GF-D8 (cell line): Measurements from ENCODE around the gene DNAH8.

Experiments used
- DNase-seq: peaks from one replicate; lab custom pipeline; 2025; lab: John Stamatoyannopoulos, UW

DNAH8 gene

DNA sequence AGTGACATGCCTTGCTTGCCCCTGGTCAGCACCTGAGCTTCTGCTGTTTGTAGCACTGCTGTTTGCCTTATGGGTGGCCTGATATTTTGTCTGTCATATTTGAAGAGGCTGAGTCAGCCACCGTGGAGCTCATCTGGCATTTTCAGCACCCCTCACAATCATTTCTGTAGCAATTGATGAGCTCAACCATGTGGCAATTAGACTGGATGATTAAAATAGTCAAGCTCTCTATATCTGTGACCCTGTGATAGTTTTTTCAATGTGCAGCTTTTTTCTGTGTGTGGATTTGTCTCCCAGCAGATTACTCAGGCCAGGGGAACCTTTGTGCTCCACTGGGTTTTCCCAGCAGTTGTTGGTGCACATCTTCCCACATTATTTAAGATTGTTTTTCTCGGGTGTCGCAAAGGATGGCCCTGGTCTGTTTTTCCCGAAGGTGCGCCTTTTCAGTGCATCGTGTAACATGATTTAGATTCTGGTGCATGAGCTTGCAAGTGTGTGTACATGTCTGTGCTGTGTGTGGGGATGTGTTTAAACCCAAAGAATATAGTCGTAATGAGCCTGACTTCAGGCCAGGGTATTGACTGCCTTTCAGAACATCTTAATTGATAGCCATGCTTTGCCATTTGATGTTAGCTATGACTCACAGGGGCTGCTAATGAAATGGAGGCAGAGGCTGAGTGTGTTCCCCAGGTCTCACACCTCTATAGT lies 301.9 kb downstream of the DNAH8 start:
- DNase-seq: no peak

DNA sequence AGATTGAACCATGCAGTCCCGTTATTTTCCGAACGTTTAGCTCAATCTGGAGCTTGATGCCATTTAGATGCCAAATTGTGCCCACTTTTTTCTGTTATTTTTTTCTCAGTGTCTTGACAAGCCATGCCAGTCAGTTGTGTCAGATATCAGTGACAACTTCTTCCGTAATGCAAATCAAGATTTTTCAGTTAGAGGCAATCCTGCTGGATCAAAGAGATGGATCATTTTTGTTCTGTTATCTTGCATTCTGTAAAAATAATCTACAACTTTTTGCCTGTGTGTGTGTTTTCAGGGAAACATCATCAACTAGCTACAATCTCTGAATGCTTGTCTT lies 302.4 kb downstream of the DNAH8 start:
- no peak for DNase-seq

DNA sequence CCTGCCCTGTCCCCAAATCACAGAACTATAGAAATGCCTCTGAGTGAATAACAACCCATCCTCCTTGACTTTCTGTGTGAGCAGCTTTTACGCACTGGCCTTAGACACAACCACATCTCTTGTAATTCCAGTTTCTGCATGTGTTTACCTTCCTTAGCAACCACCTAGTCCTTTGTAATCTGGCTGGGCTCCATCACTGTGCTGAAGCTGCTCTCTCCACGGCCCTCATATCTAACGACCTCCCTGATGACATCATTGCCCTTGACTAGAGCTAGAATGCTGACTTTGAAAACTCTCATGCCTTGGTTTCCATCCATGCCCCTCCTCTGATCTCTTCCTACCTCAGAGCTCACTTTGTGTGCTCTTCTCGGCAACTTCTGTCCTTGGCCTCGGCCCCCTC lies 303.0 kb downstream of the DNAH8 start:
- DNase-seq: no peak

DNA sequence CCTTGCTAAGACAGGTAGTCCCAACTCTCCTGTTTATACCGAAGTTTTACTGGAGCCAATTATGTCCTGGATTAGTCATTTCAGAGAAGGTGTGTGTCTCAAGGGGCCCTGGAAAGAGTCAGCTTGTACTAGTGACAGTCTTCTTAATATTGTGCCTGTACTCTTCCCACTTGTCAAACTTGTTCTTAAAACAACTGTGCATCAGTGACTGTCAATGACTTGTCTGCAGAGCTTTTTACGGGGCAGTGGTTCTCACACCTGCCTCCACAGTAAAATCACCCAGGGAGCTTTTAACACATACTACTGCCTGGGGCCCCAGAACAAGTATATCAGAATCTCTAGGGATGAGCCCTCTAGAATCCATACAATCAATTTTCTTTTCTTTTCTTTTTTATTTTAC lies 305.0 kb downstream of the DNAH8 start:
- DNase-seq: no peak

DNA sequence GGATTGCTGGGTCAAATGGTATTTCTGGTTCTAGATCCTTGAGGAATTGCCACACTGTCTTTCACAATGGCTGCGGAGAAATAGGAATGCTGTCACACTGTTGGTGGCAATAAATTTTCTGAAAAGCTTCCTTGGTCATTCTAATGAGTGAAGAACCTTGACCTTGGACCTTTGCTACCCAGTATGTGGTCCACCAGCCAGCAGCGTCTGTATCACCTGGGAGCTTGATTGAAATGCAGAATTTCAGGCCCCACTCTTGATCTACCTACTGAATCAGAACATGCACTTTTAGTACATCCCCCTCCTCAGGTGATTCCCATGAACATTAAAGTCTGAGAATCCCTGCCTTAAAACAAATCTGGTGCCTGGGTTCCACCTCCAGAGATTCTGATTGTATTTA lies 305.9 kb downstream of the DNAH8 start:
- no peak for DNase-seq

DNA sequence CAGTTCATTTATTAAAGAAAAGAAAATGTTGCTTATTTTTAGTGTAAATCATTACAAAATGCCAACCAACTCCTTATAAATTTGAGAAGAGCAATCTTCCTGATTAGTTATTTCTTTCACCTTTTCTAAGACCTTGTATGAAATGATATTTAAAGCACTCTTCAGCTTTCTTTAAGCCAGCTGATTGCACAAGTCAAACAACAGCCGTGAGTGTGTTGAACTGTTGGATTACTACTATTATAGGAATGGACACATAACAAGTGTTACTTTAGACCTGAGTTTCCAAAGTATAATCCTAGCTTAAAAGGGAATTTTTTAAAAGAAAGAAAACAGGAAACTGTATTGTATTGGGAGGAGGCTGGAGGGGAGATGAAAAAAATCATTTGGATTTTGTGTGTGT lies 306.7 kb downstream of the DNAH8 start:
- no peak for DNase-seq

DNA sequence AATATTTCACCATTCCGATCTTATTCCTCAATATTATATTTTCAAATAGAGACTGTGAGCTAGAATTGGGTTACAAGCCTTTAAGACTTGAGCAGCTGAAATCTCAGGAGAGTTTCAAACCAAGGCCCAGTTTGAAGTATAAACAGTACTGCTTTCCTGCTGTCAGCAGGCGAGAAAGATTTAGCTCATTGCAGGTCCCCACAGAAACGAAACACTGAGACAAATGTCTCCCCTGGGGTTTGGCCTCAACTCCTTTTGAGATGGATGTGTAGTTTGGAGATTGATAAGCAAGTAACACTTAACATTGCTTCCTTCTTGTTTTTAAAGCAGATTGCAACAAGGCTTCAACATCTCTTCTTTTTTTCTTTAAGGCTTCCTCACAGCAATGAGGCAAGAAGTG lies 311.1 kb downstream of the DNAH8 start:
- no peak for DNase-seq

DNA sequence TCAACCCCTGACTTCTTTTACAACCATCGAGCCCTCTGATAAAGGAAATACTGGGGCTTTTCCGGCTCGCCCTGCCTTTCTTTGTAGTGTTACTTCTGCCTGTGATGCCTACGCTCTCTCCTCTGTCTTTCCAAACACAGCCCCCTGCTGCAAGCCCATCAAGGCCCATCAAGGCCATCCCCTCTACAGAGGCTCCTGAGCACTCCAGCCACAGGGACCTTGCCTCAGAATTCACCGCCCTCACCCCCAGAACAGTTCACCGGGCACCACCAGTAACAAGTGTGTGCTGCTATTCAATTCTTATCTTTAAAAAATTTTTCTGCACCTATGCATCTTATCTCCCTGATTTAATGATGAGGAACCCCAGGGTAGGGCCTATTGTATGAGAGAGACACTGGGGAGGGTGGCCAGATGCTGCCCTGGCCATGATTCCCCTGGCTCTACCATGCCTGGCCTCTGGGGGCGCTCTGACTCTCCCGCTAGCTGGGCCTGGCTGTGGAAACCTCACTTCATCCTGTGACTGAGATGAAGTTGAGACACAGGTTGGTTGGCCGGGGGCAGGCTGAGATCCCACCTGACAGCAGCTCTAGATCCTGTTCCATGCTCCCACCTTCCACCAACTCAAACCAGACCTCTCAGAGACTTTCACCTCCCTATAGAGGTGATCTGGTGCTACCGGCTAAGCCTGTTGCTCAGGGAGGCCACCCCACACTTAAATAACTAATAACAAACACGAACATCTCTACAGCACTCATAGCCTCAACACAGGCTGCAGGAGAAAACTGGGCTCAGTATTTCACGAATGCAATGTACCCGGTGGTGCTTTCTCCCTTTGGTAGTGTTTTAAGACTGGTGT lies 314.3 kb downstream of the DNAH8 start:
- no peak for DNase-seq

DNA sequence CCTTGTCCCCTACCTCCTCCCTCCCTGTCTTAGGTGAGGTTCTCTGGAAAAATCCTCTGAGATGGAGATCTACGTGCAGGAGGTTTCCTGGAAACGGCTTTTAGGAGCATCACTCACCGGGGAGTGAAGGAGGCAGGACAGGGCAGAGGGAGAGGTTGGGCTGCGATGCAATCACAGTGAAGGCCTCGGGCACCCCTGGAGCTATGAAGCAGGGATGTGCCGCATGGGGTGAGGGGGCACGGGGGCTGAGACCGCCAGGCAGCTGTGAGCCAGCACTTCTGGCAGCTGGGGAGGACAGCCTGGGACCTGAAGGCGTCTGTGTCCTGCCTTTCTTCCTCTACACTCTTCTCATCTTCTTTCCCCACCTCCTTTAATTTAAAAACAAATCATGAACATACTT lies 320.6 kb downstream of the DNAH8 start:
- DNase-seq: no peak

DNA sequence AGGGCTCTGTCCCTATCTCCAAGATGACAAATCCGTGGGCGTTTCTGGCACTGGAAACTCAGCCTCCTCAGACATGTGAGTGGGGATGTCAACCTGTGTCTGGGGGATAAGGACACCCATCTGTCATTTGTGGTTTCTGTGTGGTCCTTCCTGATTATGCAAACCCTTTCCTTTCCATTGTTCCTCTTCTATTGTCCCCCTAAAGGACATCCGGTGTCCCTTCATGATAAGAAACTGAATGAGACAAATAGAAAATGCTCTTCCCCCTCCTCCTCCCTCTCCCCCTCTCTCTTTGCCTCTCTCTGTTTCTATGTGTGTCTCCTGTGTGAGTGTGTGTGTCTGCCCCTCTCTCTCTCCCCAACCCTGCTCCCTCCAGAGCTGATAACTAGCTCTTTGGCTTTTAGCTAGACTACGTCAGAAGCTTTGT lies 322.0 kb downstream of the DNAH8 start:
- no peak for DNase-seq

DNA sequence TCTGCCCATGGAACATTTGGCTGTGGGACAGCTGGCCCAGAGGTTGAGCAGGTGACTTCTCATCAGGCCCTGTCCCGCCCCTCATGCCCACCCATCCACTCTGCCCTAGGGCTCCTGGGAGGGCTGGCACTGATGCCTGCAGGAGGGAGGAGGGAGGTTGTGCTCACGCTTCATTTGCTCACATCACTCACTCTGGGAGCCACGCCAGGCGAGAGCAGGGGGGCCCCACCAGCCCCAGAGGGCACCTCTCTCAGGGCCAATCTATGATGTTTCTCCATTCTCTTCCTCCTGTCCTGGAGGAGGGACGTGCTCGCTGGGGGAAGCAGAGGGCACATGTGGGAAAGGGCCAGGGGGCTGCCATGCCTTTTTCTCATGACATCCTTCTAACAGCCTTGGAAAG lies 322.6 kb downstream of the DNAH8 start:
- no peak for DNase-seq

DNA sequence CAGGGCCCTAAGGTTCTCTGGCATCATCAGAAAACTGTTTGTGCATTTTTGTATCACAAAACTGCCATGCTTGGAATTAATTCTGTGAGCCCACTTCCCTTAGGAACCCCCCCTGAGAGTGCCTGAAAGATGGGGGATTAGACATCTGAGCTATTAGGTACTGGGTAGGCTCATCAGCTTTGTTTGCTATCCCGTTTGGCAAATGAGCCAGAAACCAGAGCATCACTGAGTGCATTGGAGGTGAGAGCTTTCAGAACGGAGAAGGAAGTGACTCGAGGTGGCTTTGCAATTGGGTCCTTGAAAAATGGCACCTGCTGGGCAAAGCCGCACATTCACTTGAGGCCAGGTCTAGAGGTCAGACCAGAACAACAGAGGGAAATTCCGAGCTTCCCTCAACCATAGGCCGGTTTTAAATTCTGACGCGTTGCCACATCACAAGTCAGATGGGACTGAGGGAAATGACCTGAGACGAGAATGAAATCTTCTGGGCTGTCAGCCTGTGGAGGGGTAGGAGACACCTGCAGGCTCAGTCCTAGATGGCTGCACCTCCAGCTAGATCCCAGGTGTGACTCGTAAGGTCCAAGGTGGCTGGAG lies 325.1 kb downstream of the DNAH8 start:
- DNase-seq: no peak

DNA sequence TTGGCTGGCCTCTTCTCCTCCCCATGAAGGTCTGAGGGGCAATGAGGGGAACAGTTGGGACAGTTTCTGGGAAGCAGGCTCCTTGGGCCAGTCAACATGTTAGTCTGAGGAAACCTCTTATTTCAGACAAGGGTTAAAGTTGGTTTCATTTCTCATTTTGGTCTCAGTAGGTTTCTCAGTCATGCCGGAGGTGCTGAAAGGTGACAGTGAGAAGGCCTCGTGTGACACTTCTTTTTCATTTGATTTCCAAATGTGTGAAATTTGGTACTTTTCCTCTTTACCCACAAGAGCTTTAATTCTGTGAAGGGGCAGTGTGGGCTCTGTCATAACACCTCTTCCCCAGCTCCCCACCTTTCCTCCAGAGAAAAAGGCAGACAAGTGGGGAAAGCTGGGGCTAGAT lies 326.0 kb downstream of the DNAH8 start:
- no peak for DNase-seq

DNA sequence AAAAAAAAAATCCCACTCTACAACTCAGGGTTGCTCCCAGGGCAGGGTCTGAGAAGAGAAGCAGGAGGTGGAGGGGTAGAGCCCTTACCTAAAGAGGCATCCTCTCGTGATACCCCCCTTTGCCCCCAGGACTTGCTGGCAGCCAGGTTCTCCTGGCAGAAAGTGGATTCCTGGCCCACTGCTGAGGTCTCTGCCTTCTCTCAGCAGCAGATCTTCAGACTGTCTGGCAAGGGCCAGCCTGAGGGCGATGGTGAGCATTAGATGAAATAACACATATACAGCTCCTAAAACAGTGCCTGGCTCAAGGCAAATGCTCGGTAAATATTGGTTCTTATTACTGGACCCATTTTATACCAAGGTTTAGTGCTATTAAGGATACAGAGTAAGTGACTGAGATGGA lies 328.7 kb downstream of the DNAH8 start:
- DNase-seq: no peak

DNA sequence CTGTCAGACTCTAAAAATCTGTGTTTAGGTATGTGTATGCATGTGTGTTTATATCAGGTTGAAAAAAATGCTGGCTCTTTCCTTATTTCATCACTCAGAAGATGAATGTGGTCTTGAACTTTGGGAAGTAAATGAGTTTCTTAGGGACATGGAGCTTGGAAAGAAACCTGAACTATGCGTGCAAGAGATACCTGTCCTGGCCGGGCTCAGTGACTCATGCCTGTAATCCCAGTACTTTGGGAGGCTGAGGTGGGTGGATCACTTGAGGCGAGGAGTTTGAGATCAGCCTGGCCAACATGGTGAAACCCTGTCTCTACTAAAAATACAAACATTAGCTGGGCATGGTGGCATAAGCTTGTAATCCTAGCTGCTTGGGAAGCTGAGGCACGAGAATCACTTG lies 329.1 kb downstream of the DNAH8 start:
- DNase-seq: no peak

DNA sequence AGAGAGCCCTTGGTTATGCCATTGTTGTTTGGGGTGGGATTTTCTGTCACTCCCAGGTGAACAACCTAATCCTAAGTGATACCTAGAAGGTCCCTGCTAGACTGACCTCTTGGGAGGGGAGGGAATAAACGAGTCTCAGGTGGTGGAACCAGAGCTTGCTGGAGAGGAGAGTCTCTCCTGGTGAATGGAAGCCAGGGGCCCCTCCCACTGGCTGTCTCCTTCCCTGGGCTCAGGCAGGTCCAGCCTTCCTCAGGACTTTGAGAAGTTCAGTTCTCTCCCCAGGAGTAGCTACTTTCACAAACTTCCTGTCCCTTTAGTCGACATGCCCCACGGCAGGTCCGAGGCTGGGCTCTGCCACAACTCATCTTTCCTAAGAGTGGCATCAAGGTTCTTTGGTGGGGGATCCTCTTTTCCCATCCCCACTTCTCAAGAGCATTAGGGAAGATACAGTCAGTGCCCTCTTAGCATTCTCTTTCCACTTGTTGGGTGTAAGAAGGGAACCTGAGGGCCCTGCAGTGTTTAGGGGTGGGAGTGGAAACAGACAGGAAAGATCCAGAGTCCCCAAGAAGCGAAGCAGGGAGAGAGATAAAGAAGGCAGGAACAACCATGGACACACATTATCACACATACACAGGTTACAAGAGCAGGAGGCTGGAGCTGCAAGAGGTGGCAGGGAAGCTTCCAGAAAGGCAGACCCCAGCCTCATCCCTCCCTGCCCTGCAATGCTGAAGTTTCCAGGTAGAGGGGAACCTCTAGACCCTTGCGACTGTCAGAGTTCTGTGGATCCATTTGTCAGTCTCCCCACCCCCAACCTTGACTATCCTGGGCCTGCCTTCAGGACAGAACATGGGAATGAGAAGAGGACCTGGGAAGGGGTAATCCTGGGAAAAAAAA lies 332.6 kb downstream of the DNAH8 start:
- no peak for DNase-seq

DNA sequence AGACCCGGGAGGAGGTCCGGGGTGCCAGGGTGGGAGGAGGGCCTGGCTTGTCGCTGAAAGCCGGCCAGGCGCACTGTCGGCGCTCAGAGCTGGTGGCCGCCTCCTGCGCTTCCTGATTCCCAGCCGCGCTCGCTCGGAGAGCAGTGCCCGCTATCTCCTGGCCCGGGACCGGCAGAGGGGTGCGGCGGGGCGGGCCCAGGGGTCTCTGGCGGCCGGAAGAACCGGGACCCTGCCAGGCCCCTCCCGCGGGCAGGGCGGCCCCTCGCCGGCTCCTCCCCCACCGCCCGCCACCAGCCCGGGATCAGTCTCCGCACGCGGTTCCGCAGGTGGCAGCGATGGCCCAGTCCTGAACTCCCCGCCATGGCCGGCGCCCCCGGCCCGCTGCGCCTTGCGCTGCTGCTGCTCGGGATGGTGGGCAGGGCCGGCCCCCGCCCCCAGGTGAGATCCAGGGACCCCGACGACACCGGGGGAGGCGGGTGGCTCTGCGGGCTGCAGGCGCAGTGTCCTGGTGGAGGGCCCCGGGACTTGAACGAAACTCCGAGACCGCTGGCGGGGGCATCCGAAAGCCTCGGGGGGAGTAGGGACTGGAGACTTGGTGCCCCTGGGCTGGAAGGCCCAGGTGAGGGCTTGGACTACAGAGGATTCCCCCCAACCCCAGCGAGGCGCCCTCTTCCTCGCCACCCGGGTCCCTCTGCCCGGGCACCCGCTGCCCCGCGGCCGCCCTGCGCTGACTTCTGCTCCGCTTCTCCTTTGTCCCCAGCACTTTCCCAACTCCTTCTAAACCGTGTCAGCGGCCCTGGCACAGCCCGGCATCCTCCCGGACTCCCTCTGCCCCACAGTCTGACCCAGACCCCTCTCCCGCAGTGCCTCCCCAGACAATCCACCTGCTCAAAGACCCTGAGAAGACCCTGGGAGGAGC lies 333.6 kb downstream of the DNAH8 start, which contains the start of gene GLP1R:
Gene GLP1R, plus strand, starts transcription at position 301 of the 919 bp plus-strand sequence. Its CDS starts 60 bp downstream, at position 361.
- DNase-seq: no peak

DNA sequence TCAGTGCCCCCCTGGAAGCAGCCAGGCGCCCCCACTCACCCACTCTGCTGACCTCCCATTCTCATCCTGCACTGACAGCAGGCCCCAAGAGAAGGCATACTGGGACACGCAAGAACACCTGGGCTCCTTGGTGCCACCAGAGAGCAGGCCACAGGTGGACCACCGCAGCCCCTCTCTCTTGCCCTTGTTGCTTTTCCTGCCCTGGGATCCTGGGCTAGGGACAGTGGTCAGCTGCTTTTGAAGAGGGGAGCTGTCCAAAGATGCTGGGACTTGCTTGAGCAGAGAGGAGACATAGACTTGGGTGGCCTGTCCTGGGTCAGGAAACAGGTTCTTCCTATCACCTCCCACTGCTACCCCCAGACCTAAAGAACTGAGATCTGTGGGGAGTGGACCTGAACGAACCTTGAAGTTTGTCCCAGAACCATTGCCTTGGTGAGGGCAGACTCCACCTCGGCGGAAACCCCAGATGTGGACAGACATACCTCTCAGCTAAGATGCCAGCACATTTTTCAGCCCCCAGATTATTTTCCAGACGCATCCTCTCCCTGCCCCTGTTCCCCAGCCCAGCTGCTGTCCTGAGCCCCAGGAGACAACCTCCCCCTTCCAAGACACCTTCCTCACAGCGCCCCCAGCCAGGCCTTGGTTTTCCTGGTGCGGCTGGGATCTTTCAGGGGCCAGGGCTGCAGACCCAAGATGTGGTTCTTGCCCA lies 334.6 kb downstream of the DNAH8 start:
- DNase-seq: no peak

DNA sequence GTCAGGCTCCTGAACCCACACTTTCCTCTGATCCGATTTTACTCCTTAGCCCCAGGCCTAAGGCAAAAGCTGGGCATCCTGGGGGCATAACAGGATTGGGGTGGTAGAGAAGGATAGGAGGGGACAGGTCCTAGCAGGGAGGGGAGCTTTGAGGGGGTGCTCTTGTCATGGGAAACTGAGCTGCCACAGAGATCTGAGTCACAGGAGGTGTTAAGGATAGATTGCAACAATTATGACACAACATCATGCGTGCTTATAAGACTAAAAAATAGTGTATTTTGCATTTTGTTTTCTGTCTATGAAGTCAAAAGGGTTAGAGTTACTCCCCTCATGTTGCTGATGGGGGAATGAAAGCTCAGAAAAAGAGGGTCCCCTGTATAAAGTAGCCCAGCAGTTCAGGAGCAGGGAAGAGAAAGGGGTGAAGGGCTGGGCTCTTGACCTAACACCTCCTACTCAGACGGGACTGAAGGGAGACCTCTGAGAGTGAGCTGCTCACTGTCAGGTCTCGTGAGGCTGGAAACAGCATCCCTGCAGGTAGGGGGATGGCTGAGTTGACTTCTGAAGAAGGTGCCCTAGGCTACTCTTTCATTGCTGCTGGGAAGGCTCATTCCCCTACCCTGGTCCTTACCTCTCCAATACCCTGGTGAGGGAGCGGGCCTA lies 335.5 kb downstream of the DNAH8 start:
- DNase-seq: no peak
